ENCODE results near the gene THRAP3. TPM values are rescaled to one million over a fixed set of nuclear protein-coding genes. Genes with fewer than 3 reads are reported as not detected.

The THRAP3 gene
- total and polyA plus RNA-seq, 9 of the 15 experiments (the other 6 are each of a cell fraction or from before 2014, with no cell fraction given) = 66.2 to 135 (median 113) TPM

- TF ChIP-seq GABPB2 (CRISPR knock-in tag; conservative IDR thresholded peaks at IDR 0.05) = no peak
- no peak for TF ChIP-seq CBX2 (IDR thresholded peaks at IDR 0.05; ENCODE audit: insufficient read depth, low read length, poor library complexity, severe bottlenecking)
- TF ChIP-seq JUN (IDR thresholded peaks at IDR 0.05; ENCODE audit: borderline replicate concordance, low read depth, low read length) = peak; percentile 97
- no peak for TF ChIP-seq JUN (CRISPR knock-in tag; IDR thresholded peaks at IDR 0.05; ENCODE audit: borderline replicate concordance)
- no peak for TF ChIP-seq MCM5 (IDR thresholded peaks at IDR 0.05; ENCODE audit: low read depth)
- TF ChIP-seq L3MBTL2 (IDR thresholded peaks at IDR 0.05) = peak; percentile 64
- TF ChIP-seq HDAC2 (IDR thresholded peaks at IDR 0.05) = peak; percentile 89
- no peak; the same call in 1 of the 2 replicates for TF ChIP-seq NR2C2 (CRISPR knock-in tag; IDR thresholded peaks at IDR 0.05)
- TF ChIP-seq NR2C2 (tag; IDR thresholded peaks at IDR 0.05) = peak; percentile 90
- TF ChIP-seq POLR3A (IDR thresholded peaks at IDR 0.05; ENCODE audit: borderline replicate concordance, extremely low read depth, insufficient read depth, insufficient read length) = no peak
- TF ChIP-seq MAFF (IDR thresholded peaks at IDR 0.05; ENCODE audit: low read length) = peak; percentile 89
- peak; percentile 100 for TF ChIP-seq ZNF384 (IDR thresholded peaks at IDR 0.05; ENCODE audit: low read depth, low read length)
- TF ChIP-seq MCM2 (IDR thresholded peaks at IDR 0.05; ENCODE audit: low read depth) = no peak
- TF ChIP-seq, protein P1, sequence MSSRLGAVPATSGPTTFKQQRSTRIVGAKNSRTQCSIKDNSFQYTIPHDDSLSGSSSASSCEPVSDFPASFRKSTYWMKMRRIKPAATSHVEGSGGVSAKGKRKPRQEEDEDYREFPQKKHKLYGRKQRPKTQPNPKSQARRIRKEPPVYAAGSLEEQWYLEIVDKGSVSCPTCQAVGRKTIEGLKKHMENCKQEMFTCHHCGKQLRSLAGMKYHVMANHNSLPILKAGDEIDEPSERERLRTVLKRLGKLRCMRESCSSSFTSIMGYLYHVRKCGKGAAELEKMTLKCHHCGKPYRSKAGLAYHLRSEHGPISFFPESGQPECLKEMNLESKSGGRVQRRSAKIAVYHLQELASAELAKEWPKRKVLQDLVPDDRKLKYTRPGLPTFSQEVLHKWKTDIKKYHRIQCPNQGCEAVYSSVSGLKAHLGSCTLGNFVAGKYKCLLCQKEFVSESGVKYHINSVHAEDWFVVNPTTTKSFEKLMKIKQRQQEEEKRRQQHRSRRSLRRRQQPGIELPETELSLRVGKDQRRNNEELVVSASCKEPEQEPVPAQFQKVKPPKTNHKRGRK (tag; IDR thresholded peaks at IDR 0.05) = no peak
- TF ChIP-seq CBX8 (IDR thresholded peaks at IDR 0.05; ENCODE audit: borderline replicate concordance, extremely low read depth, low read depth, low read length, poor library complexity, severe bottlenecking) = no peak
- no peak for TF ChIP-seq ZNF586 (CRISPR knock-in tag; conservative IDR thresholded peaks at IDR 0.05)
- TF ChIP-seq JUNB (CRISPR knock-in tag; conservative IDR thresholded peaks at IDR 0.05) = 0 out of 2 replicates have a peak, but pooled peaks have one; percentile 14
- TF ChIP-seq FOXP1 (CRISPR knock-in tag; IDR thresholded peaks at IDR 0.05) = no peak
- no peak for TF ChIP-seq HNRNPL (IDR thresholded peaks at IDR 0.05; ENCODE audit: low read depth, low read length)
- TF ChIP-seq ZSCAN29 (IDR thresholded peaks at IDR 0.05) = no peak
- no peak for TF ChIP-seq XRCC4 (IDR thresholded peaks at IDR 0.05; ENCODE audit: extremely low read depth, insufficient read depth, insufficient read length)
- TF ChIP-seq MLLT1 (IDR thresholded peaks at IDR 0.05) = no peak
- peak; percentile 97 for TF ChIP-seq C11orf30 (IDR thresholded peaks at IDR 0.05; ENCODE audit: low read depth)
- TF ChIP-seq ETV1 (tag; conservative IDR thresholded peaks at IDR 0.05; ENCODE audit: low read depth) = no peak
- TF ChIP-seq ZSCAN32 (CRISPR knock-in tag; IDR thresholded peaks at IDR 0.05) = no peak
- peak; percentile 51; the same call in 1 of the 2 replicates for TF ChIP-seq MTA3 (IDR thresholded peaks at IDR 0.05; ENCODE audit: borderline replicate concordance)
- TF ChIP-seq POLR2H (tag; IDR thresholded peaks at IDR 0.05; ENCODE audit: low read depth) = no peak
- TF ChIP-seq TAF9B (IDR thresholded peaks at IDR 0.05; ENCODE audit: partially characterized antibody) = no peak
Observed at GRCh38 chr1:36248250-36248894, 24.1 kb downstream of the THRAP3 start (continued).

Data from K562 (cell line).